22Rv1 (cell line): ENCODE results near the gene GPR62.

Experiments
- ZFX ChIP-seq: fragments of 450-650 bp; IDR thresholded peaks from 2 replicates; pipeline ENCODE4 v1.6.1; 2017; ENCODE audit warnings: antibody characterized with exemption, borderline replicate concordance
- TF ChIP-seq, protein P1 (sequence below): fragments of 450-650 bp; IDR thresholded peaks from 2 replicates; pipeline ENCODE4 v1.5.1; 2017; ENCODE audit warnings: mild to moderate bottlenecking

DNA sequence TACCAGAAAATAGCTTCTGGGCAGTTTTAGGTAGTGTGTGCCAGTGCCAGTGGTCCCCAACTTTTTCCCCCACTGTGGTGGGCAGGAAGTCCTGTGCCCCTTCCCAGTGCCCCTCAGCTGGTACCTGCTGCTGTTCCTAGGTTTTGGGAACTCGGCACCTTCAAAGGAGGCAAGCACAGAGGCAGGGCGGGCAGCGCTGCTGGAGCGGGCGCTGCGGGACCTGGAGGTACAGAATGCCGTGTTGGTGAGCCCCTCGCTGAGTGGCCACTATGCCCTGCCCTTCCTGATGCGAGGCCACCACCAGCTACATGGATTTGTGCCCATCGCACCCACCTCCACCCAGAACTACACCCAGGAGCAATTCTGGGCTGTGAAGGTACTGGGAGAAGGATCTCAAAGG lies 25.1 kb downstream of the GPR62 start:
- TF ChIP-seq, protein P1, sequence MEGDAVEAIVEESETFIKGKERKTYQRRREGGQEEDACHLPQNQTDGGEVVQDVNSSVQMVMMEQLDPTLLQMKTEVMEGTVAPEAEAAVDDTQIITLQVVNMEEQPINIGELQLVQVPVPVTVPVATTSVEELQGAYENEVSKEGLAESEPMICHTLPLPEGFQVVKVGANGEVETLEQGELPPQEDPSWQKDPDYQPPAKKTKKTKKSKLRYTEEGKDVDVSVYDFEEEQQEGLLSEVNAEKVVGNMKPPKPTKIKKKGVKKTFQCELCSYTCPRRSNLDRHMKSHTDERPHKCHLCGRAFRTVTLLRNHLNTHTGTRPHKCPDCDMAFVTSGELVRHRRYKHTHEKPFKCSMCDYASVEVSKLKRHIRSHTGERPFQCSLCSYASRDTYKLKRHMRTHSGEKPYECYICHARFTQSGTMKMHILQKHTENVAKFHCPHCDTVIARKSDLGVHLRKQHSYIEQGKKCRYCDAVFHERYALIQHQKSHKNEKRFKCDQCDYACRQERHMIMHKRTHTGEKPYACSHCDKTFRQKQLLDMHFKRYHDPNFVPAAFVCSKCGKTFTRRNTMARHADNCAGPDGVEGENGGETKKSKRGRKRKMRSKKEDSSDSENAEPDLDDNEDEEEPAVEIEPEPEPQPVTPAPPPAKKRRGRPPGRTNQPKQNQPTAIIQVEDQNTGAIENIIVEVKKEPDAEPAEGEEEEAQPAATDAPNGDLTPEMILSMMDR = no peak
- TF ChIP-seq ZFX = no peak
